Sigmoid colon (tissue), 7 donors: ENCODE results near the gene IGSF6. TPM values are rescaled to one million over a fixed set of nuclear protein-coding genes. Genes with fewer than 3 reads are reported as not detected.

Experiments
- DNase-seq: peaks from one replicate; pipeline ENCODE4 v3.0.0-alpha.2; 2019
- H3K27ac ChIP-seq, 4 donors: fragments of 200-600 bp; sonication (generic); one replicate each; pipeline ENCODE4 v1.5.1; 2016 to 2019; ENCODE audit warnings: mild to moderate bottlenecking in 1 of 4
- H3K27me3 ChIP-seq, 3 donors: fragments of 200-600 bp; sonication (generic); one replicate each; pipeline ENCODE4 v1.5.1; 2019; ENCODE audit warnings: mild to moderate bottlenecking in 1 of 3
- H3K36me3 ChIP-seq, 4 donors: fragments of 200-600 bp; sonication (generic); one replicate each; pipeline ENCODE4 v1.5.1; 2016 to 2019
- H3K4me1 ChIP-seq, 4 donors: fragments of 200-600 bp; sonication (generic); one replicate each; pipeline ENCODE4 v1.5.1; 2017 to 2019
- H3K4me3 ChIP-seq, 4 donors: fragments of 200-600 bp; sonication (generic); one replicate each; pipeline ENCODE4 v1.5.1; 2017 to 2019; ENCODE audit warnings: mild to moderate bottlenecking in 2 of 4, moderate library complexity in 1 of 4
- H3K9me3 ChIP-seq, 4 donors: fragments of 200-600 bp in 3 of 4; sonication (generic) in 3 of 4; one replicate each; pipeline versions ENCODE4 v1.5.1 to v1.6.1; 2013 to 2019
- CTCF ChIP-seq, 4 experiments: fragments of 450-650 bp in 3 of 4; fragments of 200-600 bp in 1 of 4; IDR thresholded peaks; one replicate each; pipeline ENCODE4 v1.5.1; 2016 to 2019; ENCODE audit warnings: antibody characterized with exemption in 4 of 4, mild to moderate bottlenecking in 3 of 4, moderate library complexity in 2 of 4
- EP300 ChIP-seq, 4 donors: sonication (generic); formaldehyde crosslinking; IDR thresholded peaks; one replicate each; pipeline ENCODE4 v1.6.1; 2017; ENCODE audit warnings: antibody characterized with exemption in 4 of 4
- POLR2A ChIP-seq, 2 donors: fragments of 450-650 bp; IDR thresholded peaks; one replicate each; pipeline ENCODE4 v1.6.1; 2016; ENCODE audit warnings: antibody characterized with exemption in 2 of 2, mild to moderate bottlenecking in 2 of 2, moderate library complexity in 2 of 2
- POLR2AphosphoS5 ChIP-seq, 4 donors: sonication (generic); formaldehyde crosslinking; IDR thresholded peaks; one replicate each; pipeline ENCODE4 v1.6.1; 2017; ENCODE audit warnings: antibody characterized with exemption in 4 of 4
- WGBS, 2 donors: extraction: QIAGEN DNeasy Blood & Tissue Kit; methylation state at CpG; one replicate each; pipeline ENCODE4 v1.1.7; 2013; 5-methylcytosine and 5-hydroxymethylcytosine counted together
- intact Hi-C: fragments of 100-400 bp; cut with DNase I; formaldehyde crosslinking; loops from one replicate; pipeline ENCODE4 v1.15.1; 2023
- polyA plus RNA-seq, 3 donors: library from polyadenylated mRNA; stranded (reverse); fragments of 200-250 nt; gene quantifications; one replicate each; pipeline ENCODE4 v1.2.3, GENCODE V29; 2013
- total RNA-seq, 4 donors: library from RNA; depleted of rRNA; stranded (reverse); fragments of >200 nt; gene quantifications; one replicate each; pipeline ENCODE4 v1.1.0, GENCODE V29; 2016
- donor health status: healthy with polysubstance abuse.
- donor health status: Bipolar disorder and iron deficiency.
- donor health status: healthy.

Gene IGSF6
- total and polyA plus RNA-seq, 7 donors, result 0.83 to 14.1 (median 3.0) TPM

- H3K4me3 ChIP-seq, result no peak overlapping the region
- no peak for DNase-seq
- no peaks in the 10 kb centered on the region for H3K27me3 ChIP-seq
- peaks cover 0 to 4% (median 2%) of the 10 kb centered on the region in 4 donors for H3K4me1 ChIP-seq
- intact Hi-C loops, result no loop called here
- no peaks in the 10 kb centered on the region for H3K9me3 ChIP-seq
- no peaks in the 10 kb centered on the region for H3K36me3 ChIP-seq
- WGBS, 2 donors, result 56 to 72% methylated on average over 7 of the region's 7 CpGs
- TF ChIP-seq POLR2AphosphoS5 (IDR thresholded peaks at IDR 0.05) (no peak), CTCF (IDR thresholded peaks at IDR 0.05) (no peak), POLR2A (IDR thresholded peaks at IDR 0.05) (no peak), EP300 (IDR thresholded peaks at IDR 0.05) (no peak)
- no peak overlapping the region for H3K27ac ChIP-seq
Measured at GRCh38 chr16:21593530-21594289, 58.7 kb downstream of the IGSF6 start.

- H3K27me3 ChIP-seq, result no peaks in the 10 kb centered on the region
- intact Hi-C loops, result no loop called here
- H3K4me1 ChIP-seq, result no peaks in the 10 kb centered on the region
- H3K27ac ChIP-seq, result no peak overlapping the region
- WGBS, 2 donors, result 92 to 95% methylated on average over 9 of the region's 9 CpGs
- no peak overlapping the region for H3K4me3 ChIP-seq
- DNase-seq, result no peak
- TF ChIP-seq EP300 (IDR thresholded peaks at IDR 0.05) (no peak), CTCF (IDR thresholded peaks at IDR 0.05) (no peak), POLR2AphosphoS5 (IDR thresholded peaks at IDR 0.05) (no peak), POLR2A (IDR thresholded peaks at IDR 0.05) (no peak)
- H3K9me3 ChIP-seq, result no peaks in the 10 kb centered on the region
- no peaks in the 10 kb centered on the region for H3K36me3 ChIP-seq
Measured at GRCh38 chr16:21592191-21592590, 60.2 kb downstream of the IGSF6 start.

GRCh38 chr16:21590796-21591195, 61.6 kb downstream of the IGSF6 start:
- DNase-seq, result no peak
- H3K4me3 ChIP-seq, result no peak overlapping the region
- H3K27ac ChIP-seq, result no peak overlapping the region
- whole genome bisulfite sequencing, 2 donors, result 55 to 63% methylated on average over 2 of the region's 2 CpGs
- H3K9me3 ChIP-seq, result no peaks in the 10 kb centered on the region
- no peaks in the 10 kb centered on the region for H3K27me3 ChIP-seq
- no peaks in the 10 kb centered on the region for H3K4me1 ChIP-seq
- H3K36me3 ChIP-seq, result no peaks in the 10 kb centered on the region
- intact Hi-C loops, result no loop called here
- TF ChIP-seq POLR2A (IDR thresholded peaks at IDR 0.05) (no peak), CTCF (IDR thresholded peaks at IDR 0.05) (no peak), POLR2AphosphoS5 (IDR thresholded peaks at IDR 0.05) (no peak), EP300 (IDR thresholded peaks at IDR 0.05) (no peak)

GRCh38 chr16:21590287-21590686, 62.1 kb downstream of the IGSF6 start:
- Histone ChIP-seq H3K4me3 (no peak overlapping the region), H3K9me3 (no peaks in the 10 kb centered on the region), H3K4me1 (no peaks in the 10 kb centered on the region), H3K36me3 (no peaks in the 10 kb centered on the region), H3K27me3 (no peaks in the 10 kb centered on the region), H3K27ac (no peak overlapping the region)
- intact Hi-C loops, result no loop called here
- DNase-seq, result no peak
- TF ChIP-seq POLR2AphosphoS5 (IDR thresholded peaks at IDR 0.05), result no peak
- no peak for TF ChIP-seq POLR2A (IDR thresholded peaks at IDR 0.05)
- TF ChIP-seq EP300 (IDR thresholded peaks at IDR 0.05), result no peak
- no peak for TF ChIP-seq CTCF (IDR thresholded peaks at IDR 0.05)
- 75 to 83% methylated on average over 2 of the region's 2 CpGs for WGBS, 2 donors

- intact Hi-C loops, result no loop called here
Measured at GRCh38 chr16:21589551-21589950, 62.9 kb downstream of the IGSF6 start.

More at GRCh38 chr16:21589551-21589950, 62.9 kb downstream of the IGSF6 start:
- H3K4me3 ChIP-seq, result no peak overlapping the region
- H3K27ac ChIP-seq, result no peak overlapping the region
- H3K9me3 ChIP-seq, result no peaks in the 10 kb centered on the region
- H3K36me3 ChIP-seq, result no peaks in the 10 kb centered on the region
- H3K4me1 ChIP-seq, result no peaks in the 10 kb centered on the region
- no peaks in the 10 kb centered on the region for H3K27me3 ChIP-seq
- WGBS, 2 donors, result 86 to 88% methylated on average over 4 of the region's 4 CpGs
- no peak for DNase-seq
- TF ChIP-seq POLR2AphosphoS5 (IDR thresholded peaks at IDR 0.05) (no peak), POLR2A (IDR thresholded peaks at IDR 0.05) (no peak), CTCF (IDR thresholded peaks at IDR 0.05) (no peak), EP300 (IDR thresholded peaks at IDR 0.05) (no peak)
